Liver (tissue), 9 donors: Measurements from ENCODE around the gene ZFYVE9. TPM values are rescaled to one million over a fixed set of nuclear protein-coding genes. Genes with fewer than 3 reads are reported as not detected.

Source experiments
- DNase-seq: peaks from one replicate; pipeline ENCODE4 v3.0.0-alpha.2; 2017; ENCODE audit warnings: low spot score
- H3K27ac ChIP-seq, 2 donors: one replicate each; pipeline ENCODE4 v1.7.0; 2013; ENCODE audit warnings: inconsistent platforms in 2 of 2, low read length in 2 of 2, control low read depth in 1 of 2, low read depth in 1 of 2, mild to moderate bottlenecking in 1 of 2
- H3K27me3 ChIP-seq, 4 donors: one replicate each; pipeline versions ENCODE4 v1.6.1 to v1.7.0; 2013; ENCODE audit warnings: low read length in 3 of 4, inconsistent platforms in 1 of 4, mild to moderate bottlenecking in 1 of 4, moderate library complexity in 1 of 4; ENCODE audit not compliant: control insufficient read depth in 4 of 4, insufficient read depth in 4 of 4
- H3K36me3 ChIP-seq, 4 donors: one replicate each; pipeline versions ENCODE4 v1.6.1 to v1.7.0; 2013; ENCODE audit warnings: low read length in 3 of 4, mild to moderate bottlenecking in 3 of 4, low read depth in 1 of 4, moderate library complexity in 1 of 4; ENCODE audit not compliant: control insufficient read depth in 4 of 4, insufficient read depth in 3 of 4
- H3K4me1 ChIP-seq, 4 donors: one replicate each; pipeline versions ENCODE4 v1.6.1 to v1.7.0; 2013; ENCODE audit warnings: low read length in 3 of 4, mild to moderate bottlenecking in 3 of 4, moderate library complexity in 1 of 4; ENCODE audit not compliant: control insufficient read depth in 4 of 4, insufficient read depth in 4 of 4
- H3K4me3 ChIP-seq, 3 donors: one replicate each; pipeline versions ENCODE4 v1.6.1 to v1.7.0; 2013; ENCODE audit warnings: low read length in 3 of 3, control low read depth in 1 of 3, low read depth in 1 of 3, mild to moderate bottlenecking in 1 of 3
- H3K9ac ChIP-seq, 2 donors: one replicate each; pipeline ENCODE4 v1.7.0; 2013; ENCODE audit warnings: low read length in 2 of 2, mild to moderate bottlenecking in 2 of 2, moderate library complexity in 2 of 2, control low read depth in 1 of 2, low read depth in 1 of 2
- H3K9me3 ChIP-seq, 4 donors: one replicate each; pipeline versions ENCODE4 v1.6.1 to v1.7.0; 2013; ENCODE audit warnings: low read length in 3 of 4; ENCODE audit not compliant: control insufficient read depth in 4 of 4
- ATF3 ChIP-seq: IDR thresholded peaks from 2 replicates; pipeline ENCODE4 v1.6.1; 2016; ENCODE audit warnings: antibody characterized with exemption
- EGR1 ChIP-seq, 2 donors: IDR thresholded peaks; 2 replicates each; pipeline ENCODE4 v1.6.1; 2016 to 2018; ENCODE audit warnings: antibody characterized with exemption in 2 of 2, low read depth in 2 of 2
- FOXA2 ChIP-seq: IDR thresholded peaks from 2 replicates; pipeline ENCODE4 v1.6.1; 2016; ENCODE audit warnings: antibody characterized with exemption
- GABPA ChIP-seq, 2 donors: IDR thresholded peaks in 1 of 2; conservative IDR thresholded peaks in 1 of 2; 2 replicates each; pipeline ENCODE4 v1.6.1; 2016; ENCODE audit warnings: antibody characterized with exemption in 2 of 2, mild to moderate bottlenecking in 1 of 2, moderate library complexity in 1 of 2
- HNF4A ChIP-seq, 2 donors: conservative IDR thresholded peaks; 2 replicates each; pipeline ENCODE4 v1.6.1; 2016; ENCODE audit warnings: antibody characterized with exemption in 2 of 2, mild to moderate bottlenecking in 2 of 2
- HNF4G ChIP-seq: IDR thresholded peaks from 2 replicates; pipeline ENCODE4 v1.6.1; 2016; ENCODE audit warnings: antibody characterized with exemption
- NR2F2 ChIP-seq: IDR thresholded peaks from 2 replicates; pipeline ENCODE4 v1.6.1; 2016; ENCODE audit warnings: antibody characterized with exemption
- RAD21 ChIP-seq, 2 donors: IDR thresholded peaks; 2 replicates each; pipeline ENCODE4 v1.6.1; 2016; ENCODE audit warnings: antibody characterized with exemption in 2 of 2, mild to moderate bottlenecking in 2 of 2
- REST ChIP-seq: IDR thresholded peaks from 2 replicates; pipeline ENCODE4 v1.6.1; 2016; ENCODE audit warnings: antibody characterized with exemption, mild to moderate bottlenecking
- RXRA ChIP-seq, 2 donors: IDR thresholded peaks; 2 replicates each; pipeline ENCODE4 v1.6.1; 2017 to 2018; ENCODE audit warnings: antibody characterized with exemption in 2 of 2, mild to moderate bottlenecking in 1 of 2
- SP1 ChIP-seq: IDR thresholded peaks from 2 replicates; pipeline ENCODE4 v1.6.1; 2018; ENCODE audit warnings: antibody characterized with exemption, mild to moderate bottlenecking
- YY1 ChIP-seq: IDR thresholded peaks from 2 replicates; pipeline ENCODE4 v1.6.1; 2016; ENCODE audit warnings: antibody characterized with exemption, mild to moderate bottlenecking
- ZBTB33 ChIP-seq: IDR thresholded peaks from 2 replicates; pipeline ENCODE4 v1.6.1; 2016; ENCODE audit warnings: antibody characterized with exemption
- WGBS: extraction: QIAGEN DNeasy Blood & Tissue Kit; methylation state at CpG from one replicate; pipeline ENCODE4 v1.1.7; 2013; 5-methylcytosine and 5-hydroxymethylcytosine counted together
- polyA plus RNA-seq, 2 donors: library from polyadenylated mRNA; stranded (reverse) in 1 of 2; unstranded in 1 of 2; fragments of 200-250 nt in 1 of 2; fragments of >200 nt in 1 of 2; fragmentation: Nextera tagmentation in 1 of 2; extraction: Ambion mirVana in 1 of 2; gene quantifications; one replicate each; pipeline versions ENCODE4 v1.2.1 to v1.2.3, GENCODE V29; 2013 to 2015
- total RNA-seq, 2 donors: library from RNA; depleted of rRNA; stranded (reverse); fragments of >200 nt; gene quantifications; one replicate each; pipeline ENCODE4 v1.2.3, GENCODE V29; 2014
- donor health status: healthy.
- donor health status: healthy.
- donor health status: healthy.
- donor health status: healthy.
- donor health status: healthy.

Gene ZFYVE9
- total and polyA plus RNA-seq, 4 donors = 3.8 to 20.9 (median 7.7) TPM

- Histone ChIP-seq H3K27ac (no peak overlapping the region), H3K27me3 (no peaks in the 10 kb centered on the region), H3K9me3 (no peaks in the 10 kb centered on the region), H3K4me3 (no peak overlapping the region), H3K36me3 (peaks cover 2 to 7% (median 4%) of the 10 kb centered on the region in 4 donors), H3K4me1 (no peaks in the 10 kb centered on the region), H3K9ac (no peak overlapping the region)
- 93% methylated on average over 1 of the region's 1 CpG for WGBS
- no peak for DNase-seq
- no peak for TF ChIP-seq NR2F2
- no peak for TF ChIP-seq RXRA (IDR thresholded peaks at IDR 0.05)
- no peak for TF ChIP-seq ZBTB33
- no peak for TF ChIP-seq HNF4G
- TF ChIP-seq GABPA (IDR thresholded peaks at IDR 0.05 in 1 of 2, conservative IDR thresholded peaks at IDR 0.05 in 1 of 2) = no peak
- TF ChIP-seq HNF4A (conservative IDR thresholded peaks at IDR 0.05) = no peak
- no peak for TF ChIP-seq YY1
These were observed 190.5 kb downstream of the ZFYVE9 start for GRCh38 chr1:52332411-52332810.

GRCh38 chr1:52334906-52335528, 193.1 kb downstream of the ZFYVE9 start:
- no peaks in the 10 kb centered on the region for H3K4me1 ChIP-seq
- H3K4me3 ChIP-seq = no peak overlapping the region
- no peaks in the 10 kb centered on the region for H3K27me3 ChIP-seq
- DNase-seq = no peak
- no peak overlapping the region for H3K27ac ChIP-seq
- 94% methylated on average over 3 of the region's 3 CpGs for WGBS
- no peaks in the 10 kb centered on the region for H3K9me3 ChIP-seq
- H3K9ac ChIP-seq = no peak overlapping the region
- TF ChIP-seq SP1 (no peak), EGR1 (IDR thresholded peaks at IDR 0.05; ENCODE audit: low read depth in 2 of 2) (no peak), GABPA (IDR thresholded peaks at IDR 0.05 in 1 of 2, conservative IDR thresholded peaks at IDR 0.05 in 1 of 2) (no peak), NR2F2 (no peak), HNF4G (no peak), HNF4A (conservative IDR thresholded peaks at IDR 0.05) (no peak), ATF3 (no peak), FOXA2 (no peak), ZBTB33 (no peak), REST (no peak), RAD21 (IDR thresholded peaks at IDR 0.05) (no peak), RXRA (IDR thresholded peaks at IDR 0.05) (no peak)
- peaks cover 2 to 8% (median 5%) of the 10 kb centered on the region in 4 donors for H3K36me3 ChIP-seq
